Measurements from ENCODE around the gene CCT6B.
"Not testable (repeated sequence)": the region's sequence is repeated elsewhere in the genome, so short reads cannot be mapped to it uniquely, and the experiment has no call there.

DNA sequence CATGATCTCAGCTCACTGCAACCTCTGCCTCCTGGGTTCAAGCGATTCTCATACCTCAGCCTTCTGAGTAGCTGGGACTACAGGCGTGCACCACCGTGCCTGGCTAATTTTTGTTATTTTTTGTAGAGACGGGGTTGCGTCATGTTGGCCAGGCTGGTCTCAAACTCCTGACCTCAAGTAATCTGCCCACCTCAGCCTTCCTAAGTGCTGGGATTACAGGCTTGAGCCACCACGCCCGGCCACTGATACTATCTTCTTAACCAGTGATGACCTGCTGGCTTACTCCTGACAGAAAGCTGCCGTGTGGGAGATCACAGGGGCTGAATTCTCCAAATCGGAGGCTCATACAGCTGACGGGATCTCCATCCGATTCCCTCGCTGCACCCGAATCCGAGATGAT lies 39.7 kb upstream of the CCT6B start:
- TF ChIP-seq POLR2AphosphoS5 (IDR thresholded peaks at IDR 0.05); EZH2 (IDR thresholded peaks at IDR 0.05; ENCODE audit: borderline replicate concordance, insufficient read depth, low read length, poor library complexity, severe bottlenecking); RAD21 (conservative IDR thresholded peaks at IDR 0.05): not testable (repeated sequence)
- TF ChIP-seq, protein P1, sequence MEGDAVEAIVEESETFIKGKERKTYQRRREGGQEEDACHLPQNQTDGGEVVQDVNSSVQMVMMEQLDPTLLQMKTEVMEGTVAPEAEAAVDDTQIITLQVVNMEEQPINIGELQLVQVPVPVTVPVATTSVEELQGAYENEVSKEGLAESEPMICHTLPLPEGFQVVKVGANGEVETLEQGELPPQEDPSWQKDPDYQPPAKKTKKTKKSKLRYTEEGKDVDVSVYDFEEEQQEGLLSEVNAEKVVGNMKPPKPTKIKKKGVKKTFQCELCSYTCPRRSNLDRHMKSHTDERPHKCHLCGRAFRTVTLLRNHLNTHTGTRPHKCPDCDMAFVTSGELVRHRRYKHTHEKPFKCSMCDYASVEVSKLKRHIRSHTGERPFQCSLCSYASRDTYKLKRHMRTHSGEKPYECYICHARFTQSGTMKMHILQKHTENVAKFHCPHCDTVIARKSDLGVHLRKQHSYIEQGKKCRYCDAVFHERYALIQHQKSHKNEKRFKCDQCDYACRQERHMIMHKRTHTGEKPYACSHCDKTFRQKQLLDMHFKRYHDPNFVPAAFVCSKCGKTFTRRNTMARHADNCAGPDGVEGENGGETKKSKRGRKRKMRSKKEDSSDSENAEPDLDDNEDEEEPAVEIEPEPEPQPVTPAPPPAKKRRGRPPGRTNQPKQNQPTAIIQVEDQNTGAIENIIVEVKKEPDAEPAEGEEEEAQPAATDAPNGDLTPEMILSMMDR (IDR thresholded peaks at IDR 0.05; ENCODE audit: poor library complexity, severe bottlenecking) = not testable (repeated sequence)
